NCI-H2196 treated with DMSO at 0.1 percent for 48 hours (cell line): ENCODE measurements around the gene ELOF1.

Source experiments
- DNase-seq: peaks from one replicate; lab custom pipeline; 2025; ENCODE audit not compliant: unreplicated experiment; lab: John Stamatoyannopoulos, UW

The ELOF1 gene

DNA sequence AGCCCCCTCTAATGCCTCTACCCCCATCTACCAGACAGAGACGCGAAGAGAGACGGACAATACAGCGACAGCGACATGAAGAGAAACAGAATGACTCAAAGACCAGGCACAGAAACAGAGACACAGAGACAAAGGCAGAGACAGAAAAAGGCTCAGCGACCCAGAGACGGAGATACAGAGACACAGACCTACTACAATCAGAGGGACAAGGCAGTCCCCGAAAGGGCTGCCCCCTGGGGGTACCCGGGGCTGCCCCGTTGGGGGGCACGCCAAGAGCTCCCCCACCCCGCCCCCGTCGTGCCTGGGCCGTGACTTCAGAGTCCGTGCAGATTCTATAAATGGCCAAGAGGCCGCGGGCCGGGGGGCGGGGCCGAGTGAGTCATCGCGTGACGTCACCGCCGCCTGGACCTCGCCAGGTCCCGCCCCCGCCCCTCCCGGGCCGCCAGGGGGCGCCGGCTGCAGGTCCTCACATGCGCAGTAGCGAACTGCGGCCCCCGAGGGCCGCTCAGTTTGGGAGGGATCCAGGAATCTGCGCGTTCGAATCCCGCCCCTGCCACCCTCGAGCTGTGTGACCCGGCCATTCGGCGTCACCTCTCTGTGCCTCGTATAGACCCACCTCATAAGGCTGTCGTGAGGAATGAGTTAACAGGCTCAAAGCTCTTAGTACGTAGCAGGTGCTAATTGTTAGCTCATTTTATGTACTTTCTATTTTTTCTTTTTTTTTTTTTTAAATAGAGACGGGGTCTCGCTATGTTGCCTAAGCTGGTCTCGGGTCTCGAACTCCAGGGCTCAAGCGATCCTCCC, 23.0 kb downstream of the ELOF1 start:
- peak; percentile 54 for DNase-seq

DNA sequence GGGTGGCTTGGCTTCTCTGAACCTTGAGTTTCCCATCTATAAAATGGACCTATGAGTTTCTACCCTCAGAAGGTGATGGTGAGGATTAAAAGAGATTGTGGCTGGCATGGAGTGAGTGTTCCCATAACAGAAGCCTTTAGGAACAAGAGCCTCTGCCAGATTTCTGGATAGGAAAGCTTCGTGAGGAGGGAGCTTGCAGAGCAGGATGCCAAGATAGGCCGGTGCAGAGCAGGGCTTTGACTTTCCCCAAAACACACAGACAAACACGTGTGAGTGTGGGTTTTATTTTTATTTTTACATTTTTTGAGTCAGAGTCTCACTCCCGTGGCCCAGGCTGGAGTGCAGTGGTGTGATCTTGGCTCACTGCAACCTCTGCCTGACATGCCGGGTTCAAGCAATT, 24.1 kb downstream of the ELOF1 start:
- no peak for DNase-seq

DNA sequence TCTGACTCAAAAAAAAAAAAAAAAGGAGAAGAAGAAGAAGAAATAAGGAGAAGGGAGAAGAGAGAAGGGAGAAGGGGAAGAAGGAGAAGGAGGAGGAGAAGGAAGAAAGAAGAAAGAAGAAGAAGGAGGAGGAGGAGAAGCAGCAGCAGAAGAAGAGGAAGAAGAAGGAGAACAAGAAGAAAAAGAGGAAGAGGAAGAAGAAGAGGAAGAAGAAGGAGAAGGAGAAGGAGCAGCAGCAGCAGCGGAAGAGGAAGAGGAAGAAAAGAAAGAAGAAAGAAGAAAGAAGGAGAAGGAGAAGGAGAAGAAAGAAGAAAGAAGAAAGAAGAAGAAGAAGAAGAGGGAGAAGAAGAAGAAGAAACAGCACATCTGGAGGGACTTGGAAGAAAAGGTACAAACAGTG, 24.5 kb downstream of the ELOF1 start:
- DNase-seq = no peak

DNA sequence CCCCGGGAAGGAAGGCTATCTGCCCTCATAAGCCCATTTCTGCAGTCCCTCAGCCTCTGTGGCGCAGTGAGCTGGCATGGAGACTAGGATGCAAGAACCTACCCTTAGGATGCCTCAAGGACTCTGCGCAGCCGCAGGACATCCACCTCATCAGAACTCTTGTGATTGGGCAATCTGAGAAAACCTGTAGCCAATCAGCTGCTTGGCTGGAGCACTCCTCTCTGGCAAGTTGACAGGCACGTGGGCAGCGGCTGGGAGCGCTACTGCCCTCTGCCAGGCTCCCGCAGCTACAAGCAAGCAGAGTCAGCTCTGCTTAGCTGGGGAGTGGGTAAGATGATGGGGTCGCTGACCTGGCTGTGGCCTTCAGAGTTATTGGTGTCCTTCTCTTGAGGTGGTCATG, 28.6 kb downstream of the ELOF1 start:
- peak; percentile 96 for DNase-seq

DNA sequence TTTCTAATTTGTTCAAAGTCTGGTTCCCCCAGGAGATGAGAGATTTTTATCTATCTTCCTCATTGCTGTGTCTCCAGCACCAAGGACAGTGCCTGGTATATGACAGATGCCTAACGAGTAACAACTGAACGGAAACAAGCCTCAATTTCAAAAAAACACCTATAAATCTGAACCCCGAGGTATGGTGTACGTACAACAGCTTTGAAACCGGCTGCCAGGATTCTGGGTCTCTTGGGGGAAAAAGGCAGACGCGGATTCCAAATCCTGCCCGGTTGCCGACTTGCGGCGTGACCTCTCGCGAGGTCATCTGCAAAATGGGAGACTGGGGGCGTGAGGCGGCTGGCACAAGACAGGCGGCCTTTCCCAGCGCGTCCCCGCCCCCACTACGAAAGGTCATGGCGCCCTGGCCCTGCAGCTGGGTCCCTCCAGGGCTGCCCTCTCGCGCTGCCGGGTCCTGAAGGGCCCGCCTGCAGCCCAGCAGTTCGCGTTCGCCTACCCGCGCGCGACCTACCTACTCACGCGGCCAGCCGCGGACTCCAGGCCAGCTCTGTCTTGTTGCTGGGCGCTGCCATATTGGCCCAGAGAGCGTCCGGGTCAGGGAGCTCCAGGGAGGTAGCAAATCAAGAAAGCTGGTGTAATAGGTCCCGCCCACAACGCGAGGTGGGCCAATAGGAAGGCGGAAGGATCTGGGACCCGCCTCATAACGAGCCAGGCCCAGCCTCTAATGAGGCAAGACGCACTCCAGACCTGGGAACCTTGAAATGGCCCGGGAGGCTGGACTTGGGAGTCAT, 30.3 kb downstream of the ELOF1 start, which contains the start of gene ECSIT:
Gene ECSIT (minus strand): TSS at position 584 of the 791 bp plus-strand sequence. CDS start 9,964 bp downstream, outside the sequence.
- DNase-seq = peak; percentile 96

DNA sequence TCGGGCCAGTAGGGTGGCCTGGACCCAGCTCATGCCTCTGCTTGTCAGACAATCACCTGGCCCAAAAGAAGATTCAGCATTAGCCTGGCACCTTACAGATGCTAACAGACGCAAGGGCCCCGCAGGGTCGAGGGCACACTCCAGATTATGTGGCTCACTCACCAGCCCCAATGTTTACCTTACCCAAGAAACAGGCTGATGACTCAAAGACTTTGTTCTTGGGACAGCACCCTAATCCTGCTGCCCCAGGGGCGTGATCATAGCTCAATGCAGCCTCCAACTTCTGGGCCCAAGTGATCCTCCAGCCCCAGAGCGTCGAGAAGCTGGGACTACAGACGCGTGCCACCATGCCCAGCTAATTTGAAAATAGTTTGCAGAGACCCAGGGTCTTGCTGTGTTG, 39.9 kb downstream of the ELOF1 start:
- DNase-seq = no peak

DNA sequence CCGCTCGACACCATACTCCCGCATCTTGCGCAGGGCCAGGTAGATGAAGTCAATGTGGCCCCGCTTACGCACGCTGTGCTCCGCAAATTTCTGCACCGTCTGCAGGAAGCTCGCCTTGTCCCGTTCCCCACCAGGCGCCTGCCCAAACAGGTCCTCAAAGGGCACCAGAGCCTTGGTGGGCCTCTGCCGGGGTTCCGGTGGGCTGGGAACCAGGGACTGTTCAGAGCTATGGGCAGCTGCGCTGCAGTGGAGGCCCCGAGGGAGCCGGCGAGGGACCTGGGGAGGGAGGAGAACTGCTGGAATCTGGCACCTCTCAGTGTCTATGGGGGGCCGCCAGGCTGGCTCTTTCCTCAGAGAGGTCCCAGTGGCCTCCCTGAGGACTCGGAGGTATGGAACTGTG, 45.1 kb downstream of the ELOF1 start:
- no peak for DNase-seq

DNA sequence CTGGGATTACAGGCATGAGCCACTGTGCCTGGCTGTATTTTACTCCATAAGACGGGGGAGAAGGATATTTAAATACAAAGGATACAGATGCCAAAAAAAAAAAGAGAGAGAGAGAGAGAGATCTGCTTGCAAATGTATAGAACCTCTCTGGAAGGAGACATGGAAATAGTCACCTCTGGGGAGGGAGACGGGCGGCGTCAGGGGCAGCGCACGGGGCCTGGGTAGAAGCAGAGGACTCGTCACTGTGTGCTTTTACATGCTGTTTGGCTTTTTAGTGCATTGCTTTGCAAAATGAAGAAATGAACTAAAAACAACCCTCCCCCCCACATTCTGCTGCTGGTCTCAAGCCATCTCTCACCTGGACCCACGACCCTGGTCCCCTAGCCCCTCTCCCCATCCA, 48.6 kb downstream of the ELOF1 start:
- DNase-seq = no peak

DNA sequence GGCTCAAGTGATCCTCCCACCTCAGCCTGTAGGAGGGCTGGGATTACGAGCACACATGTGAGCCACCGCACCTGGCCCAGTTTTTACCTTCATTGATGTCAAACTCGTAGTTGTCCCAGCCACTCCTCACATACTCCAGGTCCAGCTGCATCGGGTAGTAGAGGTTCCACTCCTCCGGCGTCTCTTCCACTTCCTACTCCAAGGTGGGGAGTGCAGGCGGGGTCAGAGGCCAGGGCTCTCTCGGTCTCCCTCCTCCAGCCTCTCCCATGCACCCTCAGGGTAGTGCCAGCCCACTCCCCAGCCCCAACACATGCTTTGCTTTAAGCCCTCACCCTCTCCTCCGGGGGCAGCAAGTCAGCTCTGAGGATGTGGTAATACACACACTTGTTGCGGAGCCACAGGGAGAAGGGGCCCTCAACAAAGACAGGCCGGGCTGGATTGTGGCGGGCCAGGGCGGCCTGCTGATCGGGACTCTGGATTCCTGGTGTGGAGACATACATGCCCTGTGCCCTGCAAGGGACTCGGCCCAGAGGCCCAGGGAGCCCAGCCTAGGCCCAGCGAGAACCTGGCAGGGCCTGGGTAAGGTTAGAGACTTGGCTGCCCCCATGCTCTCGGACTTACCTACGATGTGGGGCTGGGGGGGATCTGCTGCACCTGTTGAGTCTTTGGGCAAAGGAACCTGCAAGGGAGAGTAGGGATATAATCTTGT, 51.5 kb downstream of the ELOF1 start:
- DNase-seq = no peak

DNA sequence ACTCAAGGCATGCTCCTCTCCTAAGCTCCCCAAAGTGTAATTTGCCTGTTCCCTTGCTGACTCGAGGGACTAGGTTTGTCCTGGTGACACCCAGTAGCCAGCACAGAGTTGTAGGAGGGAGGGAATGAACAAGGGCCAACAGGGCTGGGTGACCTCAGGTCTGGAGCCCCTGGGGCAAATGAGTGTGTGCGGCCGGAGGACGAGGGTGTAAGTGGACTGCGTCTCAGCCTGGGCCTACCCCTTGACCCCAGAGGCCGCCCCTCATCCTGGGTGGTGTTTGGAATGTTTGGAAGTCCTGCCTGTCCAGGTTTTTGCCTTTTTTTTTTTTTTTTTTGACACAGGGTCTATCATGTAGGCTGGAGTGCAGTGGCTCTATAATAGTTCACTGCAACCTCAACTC, 52.1 kb downstream of the ELOF1 start:
- DNase-seq = no peak

DNA sequence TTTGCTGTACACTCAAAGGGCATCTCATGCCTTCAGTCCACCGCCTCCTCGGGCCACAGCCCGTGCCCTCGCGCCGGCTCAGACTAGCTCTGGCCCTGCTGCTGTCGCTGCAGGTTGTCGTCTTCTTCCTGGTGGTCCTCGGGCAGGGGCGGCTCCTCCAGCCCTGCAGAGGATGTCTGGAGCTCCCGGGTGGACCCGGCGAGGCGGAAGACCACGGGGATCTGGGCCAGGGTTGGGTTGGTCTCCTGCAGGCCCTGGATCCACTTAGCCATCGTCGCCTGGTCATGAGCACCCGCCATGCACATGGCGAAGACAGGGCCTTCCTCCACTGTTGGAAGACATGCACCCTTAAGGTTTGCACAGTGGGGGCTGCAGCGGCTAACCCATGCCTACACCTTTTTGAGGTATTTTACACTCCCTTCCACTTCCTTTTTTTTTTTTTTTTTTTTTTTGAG, 52.9 kb downstream of the ELOF1 start:
- peak; percentile 72 for DNase-seq

DNA sequence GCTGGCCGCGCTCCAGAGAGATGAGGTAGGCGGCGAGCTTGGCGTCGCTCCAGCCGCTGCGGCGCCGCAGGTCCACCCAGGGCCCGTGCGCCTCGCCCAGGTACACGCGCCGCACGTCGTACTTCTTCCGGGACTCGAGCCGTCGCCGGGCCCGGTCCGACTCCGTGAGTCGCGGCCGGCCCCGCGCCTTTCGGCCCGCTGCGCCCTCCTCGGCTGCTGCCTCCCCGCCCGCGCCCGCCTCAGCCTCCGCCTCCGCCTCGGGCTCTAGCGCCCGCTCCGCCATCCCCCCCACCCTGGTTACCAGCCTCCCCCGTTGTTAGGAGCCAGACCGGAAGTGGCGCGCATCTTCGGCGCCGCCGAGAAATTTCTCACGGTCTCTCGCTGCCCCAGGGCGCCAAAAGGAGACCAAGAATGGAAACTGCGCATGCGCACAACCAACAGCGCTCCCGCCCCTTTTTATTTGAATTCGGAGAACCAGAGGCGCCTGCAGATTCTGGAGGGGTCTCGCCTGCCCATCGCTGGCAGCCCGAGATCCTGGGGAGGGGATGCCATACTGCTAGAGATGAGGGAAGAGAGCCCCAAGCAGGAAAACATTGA, 53.4 kb downstream of the ELOF1 start, which contains the start of gene ZNF653:
Gene ZNF653 (minus strand): TSS at position 336 of the 597 bp plus-strand sequence. CDS start 53 bp downstream, at position 283.
- DNase-seq = peak; percentile 82

DNA sequence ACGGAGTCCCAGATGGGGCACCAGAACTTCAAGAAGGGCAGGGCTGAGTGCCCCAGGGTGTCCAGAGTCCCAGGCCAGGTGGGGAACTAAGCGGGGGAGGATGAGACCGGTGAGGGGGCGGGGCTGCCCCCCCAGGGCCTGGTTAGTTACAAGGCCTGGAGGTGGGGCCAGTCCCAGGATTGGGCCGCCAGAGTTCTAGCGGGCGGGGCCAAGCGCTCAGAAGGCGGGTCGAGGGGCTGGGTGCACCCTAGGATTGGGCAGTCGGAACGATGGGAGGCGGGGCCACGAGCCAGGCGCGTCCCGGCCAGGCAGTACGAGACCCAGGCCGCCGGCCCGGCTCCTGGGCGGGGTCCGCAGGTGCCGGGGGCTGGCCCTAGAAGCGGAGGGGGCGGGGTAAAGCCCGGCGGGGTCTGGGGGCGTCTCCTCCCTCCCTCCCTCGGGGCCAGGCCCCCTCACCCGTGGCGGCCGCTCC, 54.0 kb downstream of the ELOF1 start:
- DNase-seq = peak; percentile 91

DNA sequence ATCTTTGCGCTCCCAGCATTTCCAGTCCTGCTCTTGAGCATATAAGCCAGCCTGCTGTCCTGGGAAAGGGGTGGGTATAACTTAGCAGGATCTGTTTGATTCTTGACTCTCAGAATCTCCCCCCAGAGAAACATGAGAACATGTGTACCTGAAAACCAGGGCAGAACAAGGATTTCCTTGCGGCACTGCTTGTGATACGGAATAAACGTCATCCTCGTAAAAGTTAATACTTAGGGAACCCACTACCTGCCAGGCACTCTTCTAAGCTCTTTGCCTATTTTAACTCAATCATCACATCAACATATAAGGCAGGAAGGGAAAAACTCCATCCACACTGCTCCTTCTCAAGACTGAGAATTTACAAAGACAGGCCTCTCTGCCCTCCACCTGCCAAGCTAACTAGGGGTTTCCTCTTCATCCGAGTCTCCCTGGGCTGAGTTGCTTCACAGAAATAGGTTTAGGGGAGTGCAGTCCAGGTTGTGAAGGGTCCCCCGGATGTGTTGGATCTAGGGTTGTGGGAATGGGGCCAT, 54.5 kb downstream of the ELOF1 start:
- no peak for DNase-seq
